T-cell (primary cell): ENCODE data around the gene LDB1. TPM values are rescaled to one million over a fixed set of nuclear protein-coding genes. Genes with fewer than 3 reads are reported as not detected.

Source experiments
- ATAC-seq, 4 experiments: fragments of 200-7000 bp in 3 of 4; fragments of 150-1000 bp in 1 of 4; cut with Tn5 transposase; replicated peaks in 1 of 4; 1 replicate in 3 of 4; 2 replicates in 1 of 4; pipeline ENCODE4 v1.10.0; 2021; ENCODE audit warnings: moderate library complexity in 3 of 4, mild to moderate bottlenecking in 2 of 4, moderate number of reproducible peaks in 1 of 4
- CTCF ChIA-PET, 2 donors: fragments of 300-600 bp; sonication (Branson Sonifier 250); formaldehyde crosslinking; loops; one replicate each; lab custom pipeline; 2022; ENCODE audit warnings: antibody characterized with exemption in 2 of 2; lab: Charles Lee
- POLR2A ChIA-PET, 2 donors: fragments of 300-600 bp; sonication (Branson Sonifier 250); formaldehyde crosslinking; loops; one replicate each; lab custom pipeline; 2022; ENCODE audit warnings: antibody characterized with exemption in 2 of 2; lab: Charles Lee
- DNase-seq, 35 experiments: peaks; one replicate each; pipeline versions ENCODE4 v3.0.0 to v3.0.0-alpha.2; 2013 to 2023
- H3K27ac ChIP-seq: one replicate; pipeline ENCODE4 v1.5.1; 2013; ENCODE audit warnings: low read length
- H3K27me3 ChIP-seq, 2 experiments: replicated peaks in 1 of 2; 1 replicate in 1 of 2; 2 replicates in 1 of 2; pipeline versions ENCODE4 v1.6.1 to v1.7.0; 2013; ENCODE audit warnings: low read length in 1 of 2, mixed read lengths in 1 of 2; ENCODE audit not compliant: control insufficient read depth in 2 of 2, insufficient read depth in 2 of 2; ENCODE audit errors: extremely low read depth in 1 of 2
- H3K36me3 ChIP-seq, 2 donors: 1 replicate in 1 of 2; 2 replicates in 1 of 2; pipeline versions ENCODE4 v1.6.1 to v1.7.0; 2013; ENCODE audit warnings: low read length in 1 of 2; ENCODE audit not compliant: control insufficient read depth in 2 of 2, insufficient read depth in 1 of 2; ENCODE audit errors: extremely low read depth in 1 of 2
- H3K4me1 ChIP-seq, 2 experiments: 1 replicate in 1 of 2; 2 replicates in 1 of 2; pipeline versions ENCODE4 v1.6.1 to v1.7.0; 2013; ENCODE audit warnings: low read length in 2 of 2, mixed read lengths in 1 of 2; ENCODE audit not compliant: insufficient read depth in 2 of 2, control insufficient read depth in 1 of 2; ENCODE audit errors: extremely low read depth in 1 of 2
- H3K4me3 ChIP-seq, 2 donors: 1 replicate in 1 of 2; 2 replicates in 1 of 2; pipeline versions ENCODE4 v1.5.1 to v1.7.0; 2013; ENCODE audit warnings: mild to moderate bottlenecking in 2 of 2, low read length in 1 of 2, moderate library complexity in 1 of 2; ENCODE audit not compliant: control insufficient read depth in 1 of 2; ENCODE audit errors: extremely low read depth in 1 of 2
- H3K9me3 ChIP-seq: 2 replicates; pipeline ENCODE4 v1.7.0; 2013
- H3K27ac Mint-ChIP-seq, 2 donors: one replicate each; pipeline ENCODE4 v1.8.0; 2020 to 2021; ENCODE audit warnings: mild to moderate bottlenecking in 2 of 2, mixed read lengths in 2 of 2
- H3K27me3 Mint-ChIP-seq, 2 donors: one replicate each; pipeline ENCODE4 v1.8.0; 2021 to 2022; ENCODE audit warnings: mixed read lengths in 2 of 2
- H3K36me3 Mint-ChIP-seq: one replicate; pipeline ENCODE4 v1.8.0; 2021; ENCODE audit warnings: mixed read lengths
- H3K4me1 Mint-ChIP-seq, 3 donors: one replicate each; pipeline ENCODE4 v1.8.0; 2020 to 2022; ENCODE audit warnings: mixed read lengths in 3 of 3, mild to moderate bottlenecking in 1 of 3
- H3K4me3 Mint-ChIP-seq, 3 donors: one replicate each; pipeline ENCODE4 v1.8.0; 2020 to 2022; ENCODE audit warnings: mild to moderate bottlenecking in 3 of 3, mixed read lengths in 3 of 3, moderate library complexity in 3 of 3
- H3K9me3 Mint-ChIP-seq, 3 donors: one replicate each; pipeline ENCODE4 v1.8.0; 2020 to 2022; ENCODE audit warnings: mixed read lengths in 3 of 3
- WGBS: methylation state at CpG from one replicate; pipeline ENCODE4 v1.1.5; 2013; ENCODE audit warnings: missing lambda C conversion rate; ENCODE audit not compliant: insufficient coverage; 5-methylcytosine and 5-hydroxymethylcytosine counted together
- total RNA-seq, 35 experiments: library from RNA in 6 of 35; stranded (reverse) in 6 of 35; fragments of 120-200 nt in 1 of 35; gene quantifications; one replicate each; pipeline versions ENCODE4 v1.2.1 to v1.2.4 and lab custom pipeline; 2013 to 2026

Gene LDB1
- total RNA-seq, 5 donors from 2014 or later (not counting 1 experiment from before 2014, with no cell fraction given) = 120 to 147 (median 126) TPM

DNA sequence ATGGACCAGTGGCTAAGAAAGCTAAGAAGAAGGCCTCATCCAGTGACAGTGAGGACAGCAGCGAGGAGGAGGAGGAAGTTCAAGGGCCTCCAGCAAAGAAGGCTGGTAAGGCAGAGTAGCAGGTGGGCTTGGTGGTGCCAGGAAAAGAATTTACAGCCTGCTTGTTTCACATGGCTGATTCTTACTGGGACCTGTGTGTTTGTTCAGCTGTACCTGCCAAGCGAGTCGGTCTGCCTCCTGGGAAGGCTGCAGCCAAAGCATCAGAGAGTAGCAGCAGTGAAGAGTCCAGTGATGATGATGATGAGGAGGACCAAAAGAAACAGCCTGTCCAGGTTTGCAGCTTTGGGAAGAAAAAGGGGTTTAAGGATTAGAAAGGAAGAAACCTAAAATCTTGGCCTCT, 37.1 kb upstream of the LDB1 start:
- Mint-ChIP-seq H3K27me3 (no peaks in the 10 kb centered on the region), H3K36me3 (peaks cover 47% of the 10 kb centered on the region), H3K4me3 (no peak overlapping the region), H3K27ac (no peak overlapping the region), H3K4me1 (peaks cover 43 to 47% (median 43%) of the 10 kb centered on the region in 3 donors), H3K9me3 (no peaks in the 10 kb centered on the region)
- 88% methylated on average over 3 of the region's 3 CpGs for WGBS
- no peaks in the 10 kb centered on the region for H3K9me3 ChIP-seq
- peaks cover 9 to 33% of the 10 kb centered on the region in 2 experiments for H3K4me1 ChIP-seq
- DNase-seq = no peak
- H3K4me3 ChIP-seq = no peak overlapping the region
- H3K27me3 ChIP-seq = no peaks in the 10 kb centered on the region
- CTCF ChIA-PET = interaction anchor here in 1 of 2 donors (1.0 to 1.5 kb wide), 2 partner anchors 12 to 106 kb away, joined by 4 to 5 read pairs; no protein-coding TSS in a partner anchor
- H3K36me3 ChIP-seq = peaks cover 17 to 70% of the 10 kb centered on the region in 2 donors
- no peak overlapping the region for H3K27ac ChIP-seq
- POLR2A ChIA-PET = interaction anchor here (0.5 to 0.6 kb wide), 3 partner anchors 128 to 238 kb away, joined by 3 to 6 read pairs (median 3); no protein-coding TSS in a partner anchor
- ATAC-seq = no peak

- H3K9me3 Mint-ChIP-seq = no peaks in the 10 kb centered on the region
- no peak overlapping the region for H3K27ac ChIP-seq
- H3K4me3 ChIP-seq = no peak overlapping the region
- no peaks in the 10 kb centered on the region for H3K27me3 Mint-ChIP-seq
- no peaks in the 10 kb centered on the region for H3K27me3 ChIP-seq
- H3K9me3 ChIP-seq = no peaks in the 10 kb centered on the region
- peaks cover 9 to 38% of the 10 kb centered on the region in 2 experiments for H3K4me1 ChIP-seq
- peaks cover 8 to 49% of the 10 kb centered on the region in 2 donors for H3K36me3 ChIP-seq
- peaks cover 52 to 58% (median 54%) of the 10 kb centered on the region in 3 donors for H3K4me1 Mint-ChIP-seq
- WGBS = 79% methylated on average over 2 of the region's 11 CpGs
- ATAC-seq = no peak
- CTCF ChIA-PET = interaction anchor here (0.6 to 1.6 kb wide), 5 partner anchors 15 to 559 kb away, joined by 4 to 10 read pairs (median 6); partner anchors contain the start of gene ARL3 (in 1 of the 2)
- H3K4me3 Mint-ChIP-seq = peak overlapping the region; percentile 28 to 52 (median 47)
- POLR2A ChIA-PET = interaction anchor here in 1 of 2 donors (0.6 kb wide), 1 partner anchor 22 kb away, joined by 4 read pairs; no protein-coding TSS in a partner anchor
- H3K27ac Mint-ChIP-seq = no peak overlapping the region
- peaks cover 25% of the 10 kb centered on the region for H3K36me3 Mint-ChIP-seq
- no peak for DNase-seq
These were observed 34.4 kb upstream of the LDB1 start for GRCh38 chr10:102154466-102155116.

GRCh38 chr10:102153093-102153620, 33.0 kb upstream of the LDB1 start:
- Histone ChIP-seq H3K36me3 (peaks cover 7 to 49% of the 10 kb centered on the region in 2 donors), H3K4me1 (peaks cover 9 to 38% of the 10 kb centered on the region in 2 experiments), H3K9me3 (no peaks in the 10 kb centered on the region), H3K4me3 (peak overlapping the region; percentile 63 to 94), H3K27me3 (no peaks in the 10 kb centered on the region), H3K27ac (peak overlapping the region; percentile 72)
- no peaks in the 10 kb centered on the region for H3K9me3 Mint-ChIP-seq
- peaks cover 51 to 58% (median 54%) of the 10 kb centered on the region in 3 donors for H3K4me1 Mint-ChIP-seq
- H3K36me3 Mint-ChIP-seq = peaks cover 24% of the 10 kb centered on the region
- 36% methylated on average over 2 of the region's 5 CpGs for WGBS
- H3K27me3 Mint-ChIP-seq = no peaks in the 10 kb centered on the region
- no peak for ATAC-seq
- DNase-seq = peak in 1 of 35 experiments; percentile 15
- H3K4me3 Mint-ChIP-seq = peak overlapping the region; percentile 89 to 96 (median 94)
- H3K27ac Mint-ChIP-seq = peak overlapping the region; percentile 89 to 93
- POLR2A ChIA-PET = no interaction called here
- CTCF ChIA-PET = interaction anchor here (0.6 to 1.6 kb wide), 4 partner anchors 16 to 81 kb away, joined by 3 to 6 read pairs (median 4); no protein-coding TSS in a partner anchor

GRCh38 chr10:102152545-102152890, 32.4 kb upstream of the LDB1 start:
- Histone ChIP-seq H3K27ac (peak overlapping the region; percentile 72), H3K36me3 (peaks cover 7 to 49% of the 10 kb centered on the region in 2 donors), H3K4me3 (peak overlapping the region; percentile 63 to 94), H3K4me1 (peaks cover 9 to 38% of the 10 kb centered on the region in 2 experiments), H3K9me3 (no peaks in the 10 kb centered on the region), H3K27me3 (no peaks in the 10 kb centered on the region)
- Mint-ChIP-seq H3K27ac (peak overlapping the region; percentile 89 to 93), H3K36me3 (peaks cover 26% of the 10 kb centered on the region), H3K4me1 (peaks cover 51 to 58% (median 52%) of the 10 kb centered on the region in 3 donors), H3K9me3 (no peaks in the 10 kb centered on the region), H3K27me3 (no peaks in the 10 kb centered on the region), H3K4me3 (peak overlapping the region; percentile 89 to 96 (median 94))
- ChIA-PET CTCF (interaction anchor here in 1 of 2 donors (0.7 to 1.7 kb wide), 4 partner anchors 17 to 350 kb away, joined by 3 to 8 read pairs (median 4); partner anchors contain the start of genes CUEDC2 and PPRC1), POLR2A (interaction anchor here in 1 of 2 donors (0.7 to 1.1 kb wide), 2 partner anchors 17 to 1617 kb away, joined by 3 to 4 read pairs; no protein-coding TSS in a partner anchor)
- peak; percentile 9 to 18 (median 11) for ATAC-seq
- DNase-seq = peak in 6 of 35 experiments; percentile 5 to 22 (median 12)
- WGBS = 0% methylated on average over 14 of the region's 19 CpGs

GRCh38 chr10:102151774-102152544, 31.8 kb upstream of the LDB1 start, which contains the start of gene NOLC1:
NOLC1 (plus strand) TSS chr10:102152389; CDS start chr10:102152411, 22 bp downstream.
- peaks cover 46 to 53% (median 47%) of the 10 kb centered on the region in 3 donors for H3K4me1 Mint-ChIP-seq
- 4% methylated on average over 55 of the region's 59 CpGs for WGBS
- ATAC-seq (peak; percentile 93 to 97 (median 95)), DNase-seq (peak; percentile 99 to 100 (median 100))
- Histone ChIP-seq H3K4me1 (peaks cover 9 to 38% of the 10 kb centered on the region in 2 experiments), H3K27ac (peak within 1 kb of the TSS; percentile 94), H3K4me3 (peak within 1 kb of the TSS; percentile 63 to 94), H3K27me3 (no peaks in the 10 kb centered on the region), H3K9me3 (no peaks in the 10 kb centered on the region), H3K36me3 (peaks cover 10 to 49% of the 10 kb centered on the region in 2 donors)
- H3K9me3 Mint-ChIP-seq = no peaks in the 10 kb centered on the region
- CTCF ChIA-PET = interaction anchor here in 1 of 2 donors (0.5 to 1.7 kb wide), 6 partner anchors 17 to 463 kb away, joined by 3 to 8 read pairs (median 3); partner anchors contain the start of genes CUEDC2 and PPRC1
- H3K27me3 Mint-ChIP-seq = no peaks in the 10 kb centered on the region
- POLR2A ChIA-PET = interaction anchor here (0.6 to 1.1 kb wide), 4 partner anchors 16 to 1617 kb away, joined by 3 to 8 read pairs (median 4); no protein-coding TSS in a partner anchor
- H3K27ac Mint-ChIP-seq = peak within 1 kb of the TSS; percentile 89 to 93
- H3K36me3 Mint-ChIP-seq = peaks cover 26% of the 10 kb centered on the region
- peak within 1 kb of the TSS; percentile 89 to 96 (median 94) for H3K4me3 Mint-ChIP-seq
